GM23338 (cell line): Measurements from ENCODE around the gene CRAMP1. TPM values are rescaled to one million over a fixed set of nuclear protein-coding genes. Genes with fewer than 3 reads are reported as not detected.

Experiments
- ATAC-seq: fragments of 200-7000 bp; cut with Tn5 transposase; 3 replicates; pipeline ENCODE4 v1.9.1; 2020
- DNase-seq: peaks from one replicate; pipeline ENCODE4 v3.0.0-alpha.2; 2015; ENCODE audit warnings: low spot score
- H2AFZ ChIP-seq: fragments of 200-600 bp; sonication (generic); 2 replicates; pipeline ENCODE4 v1.8.0; 2016; ENCODE audit warnings: antibody characterized with exemption, mild to moderate bottlenecking, moderate library complexity
- H3F3A ChIP-seq: fragments of 200-600 bp; sonication (generic); replicated peaks from 2 replicates; pipeline ENCODE4 v1.8.0; 2017; ENCODE audit warnings: antibody characterized with exemption, mixed run types, low read depth
- H3K27ac ChIP-seq: fragments of 200-600 bp; sonication (generic); 2 replicates; pipeline ENCODE4 v1.6.1; 2016; ENCODE audit warnings: low read depth
- H3K27me3 ChIP-seq: fragments of 200-600 bp; sonication (generic); 2 replicates; pipeline ENCODE4 v1.8.0; 2016; ENCODE audit warnings: mild to moderate bottlenecking, mixed run types, moderate library complexity; ENCODE audit not compliant: insufficient read depth
- H3K36me3 ChIP-seq: fragments of 200-600 bp; sonication (generic); 2 replicates; pipeline ENCODE4 v1.8.0; 2016; ENCODE audit warnings: mild to moderate bottlenecking; ENCODE audit not compliant: insufficient read depth
- H3K4me1 ChIP-seq: fragments of 200-600 bp; sonication (generic); 2 replicates; pipeline ENCODE4 v1.8.0; 2016; ENCODE audit warnings: mild to moderate bottlenecking, moderate library complexity; ENCODE audit not compliant: insufficient read depth
- H3K4me2 ChIP-seq: fragments of 200-600 bp; sonication (generic); 2 replicates; pipeline ENCODE4 v1.7.1; 2017; ENCODE audit warnings: mixed run types
- H3K4me3 ChIP-seq: fragments of 200-600 bp; sonication (generic); 2 replicates; pipeline ENCODE4 v1.6.1; 2016; ENCODE audit warnings: mixed run types
- H3K79me2 ChIP-seq: fragments of 200-600 bp; sonication (generic); replicated peaks from 2 replicates; pipeline ENCODE4 v1.8.0; 2017; ENCODE audit warnings: mild to moderate bottlenecking; ENCODE audit not compliant: insufficient read depth
- H3K9me2 ChIP-seq: fragments of 200-600 bp; sonication (generic); 2 replicates; pipeline ENCODE4 v1.8.0; 2017; ENCODE audit not compliant: insufficient read depth
- H4K20me1 ChIP-seq: fragments of 200-600 bp; sonication (generic); replicated peaks from 2 replicates; pipeline ENCODE4 v1.8.0; 2017; ENCODE audit warnings: mild to moderate bottlenecking; ENCODE audit not compliant: insufficient read depth
- H3K27ac Mint-ChIP-seq: 2 replicates; pipeline ENCODE4 v1.8.0; 2020; ENCODE audit warnings: inconsistent platforms, mild to moderate bottlenecking, moderate library complexity, mixed read lengths
- H3K27me3 Mint-ChIP-seq: 3 replicates; pipeline ENCODE4 v1.8.0; 2022; ENCODE audit warnings: low read depth, mild to moderate bottlenecking, moderate library complexity, mixed read lengths, inconsistent platforms; ENCODE audit not compliant: insufficient read depth, poor library complexity
- H3K36me3 Mint-ChIP-seq: 3 replicates; pipeline ENCODE4 v1.8.0; 2021; ENCODE audit warnings: low read depth, mild to moderate bottlenecking, inconsistent platforms, moderate library complexity, mixed read lengths
- H3K4me1 Mint-ChIP-seq: 3 replicates; pipeline ENCODE4 v1.8.0; 2020; ENCODE audit warnings: mild to moderate bottlenecking, inconsistent platforms, mixed read lengths
- H3K4me3 Mint-ChIP-seq: 3 replicates; pipeline ENCODE4 v1.8.0; 2021; ENCODE audit warnings: moderate library complexity, mild to moderate bottlenecking, inconsistent platforms, mixed read lengths
- H3K9me3 Mint-ChIP-seq: 3 replicates; pipeline ENCODE4 v1.8.0; 2020; ENCODE audit warnings: moderate library complexity, mild to moderate bottlenecking, inconsistent platforms, mixed read lengths
- NANOG ChIP-seq: IDR thresholded peaks from 2 replicates; pipeline ENCODE4 v1.6.1; 2016; ENCODE audit warnings: antibody characterized with exemption, borderline replicate concordance
- POLR2AphosphoS5 ChIP-seq: IDR thresholded peaks from 2 replicates; pipeline ENCODE4 v1.6.1; 2016; ENCODE audit warnings: antibody characterized with exemption, low read depth
- ZNF114 ChIP-seq: fragments of 250-450 bp; sonication (Bioruptor Pico); IDR thresholded peaks from 2 replicates; pipeline ENCODE4 v1.5.0; 2020; ENCODE audit warnings: mild to moderate bottlenecking, moderate library complexity
- ZNF331 ChIP-seq: fragments of 250-450 bp; sonication (Bioruptor Pico); IDR thresholded peaks from 2 replicates; pipeline ENCODE4 v1.5.0; 2020; ENCODE audit warnings: low read depth, mild to moderate bottlenecking, moderate library complexity
- polyA plus RNA-seq: library from polyadenylated mRNA; unstranded; fragments of >200 nt; fragmentation: Nextera tagmentation; extraction: Ambion mirVana; gene quantifications from 2 replicates; pipeline ENCODE4 v1.2.1, GENCODE V29; 2016
- total RNA-seq: library from RNA; depleted of rRNA; stranded (reverse); fragments of >200 nt; shearing (Covaris generic); gene quantifications from 2 replicates; pipeline ENCODE4 v1.2.3, GENCODE V29; 2014
- TF ChIP-seq, protein P1 (sequence below): fragments of 250-450 bp; sonication (Bioruptor Pico); IDR thresholded peaks from 2 replicates; pipeline ENCODE4 v1.5.0; 2020; ENCODE audit warnings: mild to moderate bottlenecking, moderate library complexity

CRAMP1 gene
- total and polyA plus RNA-seq, 2 experiments from 2014 or later: 3.4 to 16.7 TPM

DNA sequence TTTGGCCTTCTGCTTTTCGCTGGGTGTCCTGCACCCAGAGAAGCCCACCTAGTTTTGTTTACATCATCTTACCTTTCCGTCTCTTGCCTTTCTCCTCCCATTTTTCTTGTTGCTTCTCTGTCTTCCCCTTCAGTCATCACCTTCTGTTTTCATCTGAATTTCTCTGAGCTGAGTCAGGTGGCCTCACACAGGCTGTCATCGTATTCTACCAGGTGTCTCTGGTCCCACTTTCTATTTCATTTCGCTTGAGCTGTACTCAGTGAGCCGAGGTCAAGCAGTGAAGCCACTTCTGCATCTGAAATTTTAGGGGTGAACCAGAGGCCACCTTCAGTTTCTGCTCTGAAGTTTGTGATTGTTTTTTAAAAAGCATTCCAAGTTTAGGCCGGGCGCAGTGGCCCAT, 9.7 kb downstream of the CRAMP1 start (continued):
- TF ChIP-seq ZNF114 (CRISPR knock-in tag) (no peak), NANOG (no peak)

DNA sequence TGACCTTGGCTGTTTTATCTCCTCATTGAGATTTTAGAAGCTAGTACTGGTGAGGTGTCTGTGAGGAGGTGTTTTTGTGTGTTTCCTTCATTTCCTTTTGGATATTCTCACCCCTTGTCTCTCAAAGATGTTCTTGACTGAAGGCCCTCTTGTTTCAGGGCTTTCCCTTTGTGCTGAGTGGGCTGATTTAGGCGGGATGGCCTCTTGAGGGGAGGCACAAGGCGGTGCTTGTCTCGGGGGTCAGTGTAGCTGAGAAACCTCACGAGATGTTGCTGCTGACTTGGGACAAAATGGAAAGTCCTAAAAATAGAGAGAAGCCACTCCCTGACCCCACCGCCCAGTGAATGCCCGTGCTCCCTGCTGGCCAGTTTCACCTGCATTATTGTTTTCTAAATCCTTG, 14.2 kb downstream of the CRAMP1 start:
- no peaks in the 10 kb centered on the region for H3K9me2 ChIP-seq
- peaks cover 19% of the 10 kb centered on the region for H3K36me3 Mint-ChIP-seq
- no peak overlapping the region for H2AFZ ChIP-seq
- H3K79me2 ChIP-seq: peaks cover 96% of the 10 kb centered on the region
- H3K27ac Mint-ChIP-seq: no peak overlapping the region; the same call in 1 of the 2 replicates
- H3K36me3 ChIP-seq: no peaks in the 10 kb centered on the region
- no peak overlapping the region for H3K4me3 Mint-ChIP-seq
- H3K4me1 Mint-ChIP-seq: no peaks in the 10 kb centered on the region
- DNase-seq (no peak), ATAC-seq (no peak)
- H4K20me1 ChIP-seq: peaks cover 33% of the 10 kb centered on the region
- TF ChIP-seq, protein P1, sequence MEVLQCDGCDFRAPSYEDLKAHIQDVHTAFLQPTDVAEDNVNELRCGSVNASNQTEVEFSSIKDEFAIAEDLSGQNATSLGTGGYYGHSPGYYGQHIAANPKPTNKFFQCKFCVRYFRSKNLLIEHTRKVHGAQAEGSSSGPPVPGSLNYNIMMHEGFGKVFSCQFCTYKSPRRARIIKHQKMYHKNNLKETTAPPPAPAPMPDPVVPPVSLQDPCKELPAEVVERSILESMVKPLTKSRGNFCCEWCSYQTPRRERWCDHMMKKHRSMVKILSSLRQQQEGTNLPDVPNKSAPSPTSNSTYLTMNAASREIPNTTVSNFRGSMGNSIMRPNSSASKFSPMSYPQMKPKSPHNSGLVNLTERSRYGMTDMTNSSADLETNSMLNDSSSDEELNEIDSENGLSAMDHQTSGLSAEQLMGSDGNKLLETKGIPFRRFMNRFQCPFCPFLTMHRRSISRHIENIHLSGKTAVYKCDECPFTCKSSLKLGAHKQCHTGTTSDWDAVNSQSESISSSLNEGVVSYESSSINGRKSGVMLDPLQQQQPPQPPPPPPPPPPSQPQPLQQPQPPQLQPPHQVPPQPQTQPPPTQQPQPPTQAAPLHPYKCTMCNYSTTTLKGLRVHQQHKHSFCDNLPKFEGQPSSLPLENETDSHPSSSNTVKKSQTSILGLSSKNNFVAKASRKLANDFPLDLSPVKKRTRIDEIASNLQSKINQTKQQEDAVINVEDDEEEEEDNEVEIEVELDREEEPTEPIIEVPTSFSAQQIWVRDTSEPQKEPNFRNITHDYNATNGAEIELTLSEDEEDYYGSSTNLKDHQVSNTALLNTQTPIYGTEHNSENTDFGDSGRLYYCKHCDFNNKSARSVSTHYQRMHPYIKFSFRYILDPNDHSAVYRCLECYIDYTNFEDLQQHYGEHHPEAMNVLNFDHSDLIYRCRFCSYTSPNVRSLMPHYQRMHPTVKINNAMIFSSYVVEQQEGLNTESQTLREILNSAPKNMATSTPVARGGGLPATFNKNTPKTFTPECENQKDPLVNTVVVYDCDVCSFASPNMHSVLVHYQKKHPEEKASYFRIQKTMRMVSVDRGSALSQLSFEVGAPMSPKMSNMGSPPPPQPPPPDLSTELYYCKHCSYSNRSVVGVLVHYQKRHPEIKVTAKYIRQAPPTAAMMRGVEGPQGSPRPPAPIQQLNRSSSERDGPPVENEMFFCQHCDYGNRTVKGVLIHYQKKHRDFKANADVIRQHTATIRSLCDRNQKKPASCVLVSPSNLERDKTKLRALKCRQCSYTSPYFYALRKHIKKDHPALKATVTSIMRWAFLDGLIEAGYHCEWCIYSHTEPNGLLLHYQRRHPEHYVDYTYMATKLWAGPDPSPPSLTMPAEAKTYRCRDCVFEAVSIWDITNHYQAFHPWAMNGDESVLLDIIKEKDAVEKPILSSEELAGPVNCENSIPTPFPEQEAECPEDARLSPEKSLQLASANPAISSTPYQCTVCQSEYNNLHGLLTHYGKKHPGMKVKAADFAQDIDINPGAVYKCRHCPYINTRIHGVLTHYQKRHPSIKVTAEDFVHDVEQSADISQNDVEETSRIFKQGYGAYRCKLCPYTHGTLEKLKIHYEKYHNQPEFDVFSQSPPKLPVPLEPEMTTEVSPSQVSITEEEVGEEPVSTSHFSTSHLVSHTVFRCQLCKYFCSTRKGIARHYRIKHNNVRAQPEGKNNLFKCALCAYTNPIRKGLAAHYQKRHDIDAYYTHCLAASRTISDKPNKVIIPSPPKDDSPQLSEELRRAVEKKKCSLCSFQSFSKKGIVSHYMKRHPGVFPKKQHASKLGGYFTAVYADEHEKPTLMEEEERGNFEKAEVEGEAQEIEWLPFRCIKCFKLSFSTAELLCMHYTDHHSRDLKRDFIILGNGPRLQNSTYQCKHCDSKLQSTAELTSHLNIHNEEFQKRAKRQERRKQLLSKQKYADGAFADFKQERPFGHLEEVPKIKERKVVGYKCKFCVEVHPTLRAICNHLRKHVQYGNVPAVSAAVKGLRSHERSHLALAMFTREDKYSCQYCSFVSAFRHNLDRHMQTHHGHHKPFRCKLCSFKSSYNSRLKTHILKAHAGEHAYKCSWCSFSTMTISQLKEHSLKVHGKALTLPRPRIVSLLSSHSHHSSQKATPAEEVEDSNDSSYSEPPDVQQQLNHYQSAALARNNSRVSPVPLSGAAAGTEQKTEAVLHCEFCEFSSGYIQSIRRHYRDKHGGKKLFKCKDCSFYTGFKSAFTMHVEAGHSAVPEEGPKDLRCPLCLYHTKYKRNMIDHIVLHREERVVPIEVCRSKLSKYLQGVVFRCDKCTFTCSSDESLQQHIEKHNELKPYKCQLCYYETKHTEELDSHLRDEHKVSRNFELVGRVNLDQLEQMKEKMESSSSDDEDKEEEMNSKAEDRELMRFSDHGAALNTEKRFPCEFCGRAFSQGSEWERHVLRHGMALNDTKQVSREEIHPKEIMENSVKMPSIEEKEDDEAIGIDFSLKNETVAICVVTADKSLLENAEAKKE: no peak
- H3K27ac ChIP-seq: no peak overlapping the region
- no peak overlapping the region for H3K4me2 ChIP-seq
- no peaks in the 10 kb centered on the region for H3K27me3 ChIP-seq
- H3K9me3 Mint-ChIP-seq: no peaks in the 10 kb centered on the region; the same call in 2 of the 3 replicates
- no peak overlapping the region for H3K4me3 ChIP-seq
- H3F3A ChIP-seq: 0 out of 2 replicates have a peak, but pooled peaks cover 2% of the 10 kb centered on the region
- H3K4me1 ChIP-seq: no peaks in the 10 kb centered on the region
- H3K27me3 Mint-ChIP-seq: peaks cover 8% of the 10 kb centered on the region

DNA sequence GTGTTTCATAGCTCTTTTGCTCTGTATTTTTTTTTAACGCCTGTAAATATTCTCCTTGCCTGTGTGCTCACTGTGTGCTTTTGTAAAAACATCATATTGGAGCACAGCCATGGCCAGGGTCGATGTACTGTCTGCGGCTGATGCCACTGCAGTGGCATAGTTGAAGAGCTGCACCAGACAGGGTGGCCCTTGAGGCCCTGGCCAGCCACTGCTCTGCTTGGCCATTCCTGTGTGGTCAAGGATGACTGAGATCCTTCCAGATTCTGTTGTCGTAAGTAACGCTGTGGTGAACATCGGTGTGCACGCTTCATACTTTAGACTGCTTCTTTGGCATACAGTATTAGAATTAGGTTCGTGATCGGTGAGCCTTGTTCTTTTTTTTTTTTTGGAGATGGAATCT, 14.6 kb downstream of the CRAMP1 start:
- Mint-ChIP-seq H3K27me3 (peaks cover 8% of the 10 kb centered on the region), H3K36me3 (peaks cover 19% of the 10 kb centered on the region), H3K27ac (no peak overlapping the region), H3K4me3 (no peak overlapping the region; the same call in 2 of the 3 replicates), H3K9me3 (no peaks in the 10 kb centered on the region; the same call in 2 of the 3 replicates), H3K4me1 (no peaks in the 10 kb centered on the region)
- Histone ChIP-seq H3K4me1 (no peaks in the 10 kb centered on the region), H3K4me2 (no peak overlapping the region), H3F3A (no peaks in the 10 kb centered on the region), H3K79me2 (peaks cover 97% of the 10 kb centered on the region), H4K20me1 (peaks cover 33% of the 10 kb centered on the region), H3K27ac (no peak overlapping the region), H3K27me3 (no peaks in the 10 kb centered on the region), H3K4me3 (no peak overlapping the region), H2AFZ (no peak overlapping the region), H3K36me3 (no peaks in the 10 kb centered on the region), H3K9me2 (no peaks in the 10 kb centered on the region)
- DNase-seq: no peak
- TF ChIP-seq NANOG: no peak
- TF ChIP-seq POLR2AphosphoS5: no peak
- no peak for TF ChIP-seq ZNF114 (CRISPR knock-in tag)
- TF ChIP-seq ZNF331: no peak
- no peak for ATAC-seq
